ENCODE measurements around the gene CNOT1.

The CNOT1 gene

DNA sequence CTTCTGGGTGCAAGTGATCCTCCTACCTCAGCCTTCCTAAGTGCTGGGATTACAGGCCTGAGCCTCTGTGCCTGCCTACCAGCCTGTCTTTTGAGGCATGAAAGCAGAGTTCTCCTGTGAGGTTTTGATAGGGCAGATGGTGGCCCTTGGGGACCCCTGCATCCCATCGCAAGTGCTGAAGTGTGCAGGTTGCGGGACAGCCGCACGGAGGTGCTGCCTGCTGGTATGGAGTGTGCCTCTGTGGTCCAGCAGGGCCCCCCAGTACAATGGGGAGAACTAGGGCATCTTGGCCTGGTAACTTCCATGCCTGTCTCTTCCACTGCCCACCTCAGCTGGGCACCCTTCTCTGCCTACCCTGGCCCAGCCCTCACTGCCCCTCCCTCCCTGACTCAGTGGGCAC, 139.6 kb downstream of the CNOT1 start:
- no peaks in the 10 kb centered on the region for H4K20me1 ChIP-seq
- peaks cover 51% of the 10 kb centered on the region for H3K4me1 ChIP-seq
- no peak for TF ChIP-seq Cebpa-rat (IDR thresholded peaks at IDR 0.05)
- H3K27ac ChIP-seq: 0 out of 2 replicates have a peak overlapping the region, but pooled peaks have one; percentile 10
- H3K4me2 ChIP-seq: peak overlapping the region; percentile 40
- H3K9ac ChIP-seq: no peak overlapping the region
- H3K36me3 ChIP-seq: no peaks in the 10 kb centered on the region
- H3K4me3 ChIP-seq: no peak overlapping the region
- no peaks in the 10 kb centered on the region for H3K9me3 ChIP-seq
- H3K27me3 ChIP-seq: no peaks in the 10 kb centered on the region

DNA sequence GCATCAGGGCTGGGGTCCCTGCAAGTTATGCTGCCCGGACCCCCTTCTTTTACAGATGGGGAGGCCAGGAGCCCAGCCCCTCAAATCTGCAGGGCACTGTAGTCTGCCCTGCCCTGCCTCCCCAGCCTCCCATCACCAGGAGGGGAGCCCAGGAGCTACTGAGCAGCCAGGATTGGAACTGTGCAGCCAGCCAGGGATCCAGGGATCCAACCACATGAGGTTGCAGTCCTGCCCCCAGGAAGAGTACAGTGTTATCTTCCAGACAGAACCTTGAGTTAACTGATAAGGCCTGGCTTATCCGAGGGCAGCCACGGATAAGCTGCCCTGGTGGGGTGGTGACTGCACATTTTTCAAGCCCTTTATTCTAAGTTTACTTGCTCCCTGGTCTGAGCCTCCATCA, 141.1 kb downstream of the CNOT1 start:
- Histone ChIP-seq H3K27me3 (no peaks in the 10 kb centered on the region), H3K9ac (no peak overlapping the region), H3K4me1 (peaks cover 35% of the 10 kb centered on the region), H3K9me3 (no peaks in the 10 kb centered on the region), H3K27ac (no peak overlapping the region), H3K4me3 (no peak overlapping the region), H4K20me1 (no peaks in the 10 kb centered on the region), H3K36me3 (no peaks in the 10 kb centered on the region), H3K4me2 (no peak overlapping the region)
- TF ChIP-seq Cebpa-rat (IDR thresholded peaks at IDR 0.05): no peak

DNA sequence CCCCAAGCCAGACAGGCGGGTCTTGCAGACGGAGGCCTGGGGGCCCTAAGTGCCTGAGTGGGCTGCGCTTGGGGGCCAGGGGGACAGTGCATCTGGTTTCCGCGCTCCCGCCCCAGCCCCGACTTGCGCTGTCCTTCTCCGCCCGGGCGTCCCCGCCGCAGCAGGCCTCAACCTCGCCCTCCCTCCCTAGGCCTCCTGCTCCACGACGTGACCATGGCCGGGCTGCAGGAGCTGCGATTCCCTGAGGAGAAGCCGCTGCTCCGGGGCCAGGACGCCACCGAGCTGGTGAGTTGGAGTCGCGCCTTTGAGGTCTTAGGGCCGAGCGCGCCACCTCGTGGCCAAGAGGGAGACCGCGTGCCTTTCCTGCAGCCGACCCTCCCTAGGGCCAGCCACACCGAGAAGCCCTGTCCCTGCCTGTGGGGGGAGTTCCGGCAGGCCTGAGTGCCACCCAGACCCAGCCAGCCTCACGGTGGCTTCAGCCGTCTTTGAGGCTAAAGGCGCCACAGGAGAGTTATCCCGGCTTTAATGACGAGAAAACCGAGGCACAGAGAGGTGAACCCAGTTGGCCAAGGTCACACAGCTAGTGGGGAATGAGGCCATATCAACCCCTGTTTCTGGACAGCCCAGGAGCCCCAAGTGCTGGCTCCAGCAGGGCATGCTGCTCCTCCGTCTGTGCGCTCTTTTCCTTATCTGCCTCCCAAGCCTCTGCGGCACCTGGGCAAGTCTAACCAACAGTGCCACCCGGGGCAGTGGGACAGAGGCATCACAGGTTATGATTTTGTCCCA, 141.9 kb downstream of the CNOT1 start:
- no peak overlapping the region for H3K9ac ChIP-seq
- H3K36me3 ChIP-seq: no peaks in the 10 kb centered on the region
- no peak for TF ChIP-seq Cebpa-rat (IDR thresholded peaks at IDR 0.05)
- no peaks in the 10 kb centered on the region for H3K27me3 ChIP-seq
- no peaks in the 10 kb centered on the region for H4K20me1 ChIP-seq
- no peaks in the 10 kb centered on the region for H3K9me3 ChIP-seq
- H3K4me1 ChIP-seq: peaks cover 28% of the 10 kb centered on the region
- no peak overlapping the region for H3K27ac ChIP-seq
- peak overlapping the region; percentile 51 for H3K4me2 ChIP-seq
- no peak overlapping the region for H3K4me3 ChIP-seq

DNA sequence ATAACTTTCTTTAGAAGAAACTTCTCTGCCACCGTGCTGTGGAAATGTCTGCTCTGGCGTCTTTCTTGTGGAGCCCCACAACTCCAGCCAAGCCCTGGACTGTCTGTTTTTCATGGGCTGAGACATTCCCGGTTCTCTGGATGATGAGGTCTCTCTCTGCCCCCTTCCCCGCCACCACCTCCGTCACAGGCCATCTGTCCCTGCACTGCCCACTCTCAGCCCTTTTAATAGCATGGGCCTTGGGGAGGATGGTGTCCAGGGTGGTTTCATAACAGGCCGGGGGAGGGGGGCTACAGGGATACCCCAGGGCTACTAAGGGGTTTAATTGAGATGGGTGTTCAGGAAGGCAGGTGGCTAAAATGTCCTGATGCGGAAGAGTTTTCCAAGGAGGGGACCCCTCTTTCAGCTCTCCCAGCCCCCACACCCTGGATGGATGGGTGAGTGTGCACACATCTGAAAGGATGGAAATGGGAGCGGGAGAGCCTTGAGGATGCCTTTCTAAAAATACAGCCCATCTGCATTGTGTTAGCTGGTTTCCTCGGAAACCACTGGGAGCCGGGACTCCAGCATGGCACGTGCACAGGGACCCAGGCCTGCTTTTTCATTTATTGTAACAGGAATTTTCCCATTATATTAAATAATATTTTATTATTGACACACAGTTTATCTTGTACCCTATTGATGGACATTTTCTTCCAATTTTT, 144.3 kb downstream of the CNOT1 start:
- no peak for TF ChIP-seq Cebpa-rat (IDR thresholded peaks at IDR 0.05)
- no peak overlapping the region for H3K4me2 ChIP-seq
- peaks cover 25% of the 10 kb centered on the region for H3K4me1 ChIP-seq
- no peaks in the 10 kb centered on the region for H3K36me3 ChIP-seq
- H4K20me1 ChIP-seq: no peaks in the 10 kb centered on the region
- no peak overlapping the region for H3K4me3 ChIP-seq
- H3K27me3 ChIP-seq: no peaks in the 10 kb centered on the region
- no peak overlapping the region for H3K9ac ChIP-seq
- H3K27ac ChIP-seq: no peak overlapping the region
- no peaks in the 10 kb centered on the region for H3K9me3 ChIP-seq

DNA sequence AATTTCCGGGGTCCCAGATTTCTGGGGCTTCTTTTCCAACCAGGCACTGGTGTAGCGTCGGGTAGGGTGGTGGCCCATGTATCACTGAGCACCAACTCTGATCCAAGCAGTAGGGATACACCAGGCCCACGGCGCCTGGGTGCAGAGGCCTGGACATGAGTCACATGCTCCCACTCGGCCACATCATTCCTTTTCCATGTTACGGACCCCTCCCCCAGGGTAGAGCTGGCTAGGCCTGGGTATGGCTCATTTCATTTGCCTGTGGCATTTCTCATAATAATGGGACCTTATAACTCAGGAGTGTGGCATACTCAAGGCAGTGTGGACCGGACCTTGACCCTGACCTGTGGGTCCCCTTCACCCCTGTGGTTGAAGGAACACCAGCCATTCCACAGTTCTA, 147.7 kb downstream of the CNOT1 start:
- TF ChIP-seq Cebpa-rat (IDR thresholded peaks at IDR 0.05): no peak
- Histone ChIP-seq H3K4me2 (no peak overlapping the region), H4K20me1 (no peaks in the 10 kb centered on the region), H3K27ac (no peak overlapping the region), H3K4me1 (peaks cover 19% of the 10 kb centered on the region), H3K27me3 (no peaks in the 10 kb centered on the region), H3K36me3 (no peaks in the 10 kb centered on the region), H3K9ac (no peak overlapping the region), H3K9me3 (no peaks in the 10 kb centered on the region), H3K4me3 (no peak overlapping the region)

DNA sequence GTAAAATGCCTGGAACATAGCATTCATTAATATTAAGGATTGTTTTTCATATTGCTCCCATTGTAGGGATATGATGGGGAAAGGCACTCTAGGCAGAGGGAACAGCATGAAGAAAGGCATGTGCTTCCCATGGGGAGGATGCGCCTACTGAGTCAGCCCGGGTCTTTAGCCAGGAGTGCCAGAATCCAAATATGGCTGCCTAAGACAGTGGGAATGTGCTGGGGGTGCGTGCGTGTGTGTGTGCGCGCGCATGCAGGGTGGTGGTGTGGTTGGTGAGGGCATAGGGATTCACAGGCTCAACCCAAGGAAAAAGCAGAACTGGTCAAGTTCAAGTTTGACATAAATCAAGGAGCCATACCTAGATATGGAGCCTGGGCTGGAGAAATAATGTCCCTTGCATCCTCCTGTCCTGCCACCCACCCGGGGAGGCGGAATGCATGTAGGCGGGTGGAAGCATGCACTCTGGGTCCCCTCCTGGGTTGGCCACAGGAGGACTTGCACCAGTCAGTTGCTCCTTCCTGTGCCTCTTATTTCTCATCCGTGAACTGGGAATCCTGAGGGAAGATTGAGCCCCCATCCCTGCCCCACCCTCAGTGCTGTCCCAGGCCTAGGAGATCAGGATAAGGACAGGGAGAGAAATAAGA, 148.3 kb downstream of the CNOT1 start:
- no peaks in the 10 kb centered on the region for H4K20me1 ChIP-seq
- no peak overlapping the region for H3K27ac ChIP-seq

DNA sequence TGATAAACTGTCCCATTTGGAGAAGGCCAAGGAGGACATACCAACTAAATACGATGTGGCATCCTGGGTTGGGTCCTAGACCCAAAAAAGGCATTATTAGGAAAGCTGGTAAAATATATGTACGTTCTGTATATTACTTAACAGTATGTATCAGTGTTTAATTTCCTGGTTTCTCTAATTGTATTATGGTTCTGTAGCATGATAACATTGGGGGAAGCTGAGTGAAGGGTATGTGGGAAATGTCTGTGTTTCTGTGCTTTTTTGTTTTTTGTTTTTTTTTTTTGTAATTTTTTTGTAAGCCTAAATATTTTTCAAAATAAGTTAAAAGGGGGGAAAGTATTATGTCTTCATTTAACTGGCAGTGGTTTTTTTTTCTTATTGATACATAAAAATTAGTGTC, 151.2 kb downstream of the CNOT1 start:
- H3K9ac ChIP-seq: no peak overlapping the region
- peaks cover 19% of the 10 kb centered on the region for H3K4me1 ChIP-seq
- no peak overlapping the region for H3K27ac ChIP-seq
- H3K36me3 ChIP-seq: no peaks in the 10 kb centered on the region
- no peaks in the 10 kb centered on the region for H3K9me3 ChIP-seq
- no peak overlapping the region for H3K4me3 ChIP-seq
- TF ChIP-seq Cebpa-rat (IDR thresholded peaks at IDR 0.05): no peak
- H3K27me3 ChIP-seq: no peaks in the 10 kb centered on the region
- no peaks in the 10 kb centered on the region for H4K20me1 ChIP-seq
- no peak overlapping the region for H3K4me2 ChIP-seq

More for the DNA sequence above, 148.3 kb downstream of the CNOT1 start:
- Histone ChIP-seq H3K4me1 (peaks cover 19% of the 10 kb centered on the region), H3K4me3 (no peak overlapping the region), H3K9me3 (no peaks in the 10 kb centered on the region), H3K27me3 (no peaks in the 10 kb centered on the region), H3K4me2 (peak overlapping the region; percentile 59), H3K36me3 (no peaks in the 10 kb centered on the region), H3K9ac (no peak overlapping the region)
- no peak for TF ChIP-seq Cebpa-rat (IDR thresholded peaks at IDR 0.05)

DNA sequence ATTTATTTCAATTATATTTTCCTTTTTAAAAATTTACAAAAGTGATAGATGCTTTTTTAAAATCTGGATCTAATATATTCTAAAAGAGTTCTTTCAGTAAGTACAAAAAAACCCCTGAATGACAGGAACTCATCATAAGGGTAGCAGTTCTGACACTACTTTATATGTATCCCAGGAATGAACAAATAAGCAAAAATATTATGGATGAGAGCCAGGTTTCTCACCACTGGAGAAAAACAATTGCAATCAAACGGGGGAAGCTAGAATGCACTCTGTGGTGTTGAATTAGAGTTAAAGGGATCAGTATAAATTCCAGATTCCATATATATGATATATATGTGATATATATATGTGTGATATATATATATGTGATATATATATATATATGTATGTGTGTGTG, 152.8 kb downstream of the CNOT1 start:
- H3K4me1 ChIP-seq: peaks cover 27% of the 10 kb centered on the region
- no peaks in the 10 kb centered on the region for H3K36me3 ChIP-seq
- H3K9ac ChIP-seq: no peak overlapping the region
- H3K27ac ChIP-seq: no peak overlapping the region
- no peaks in the 10 kb centered on the region for H4K20me1 ChIP-seq
- no peak for TF ChIP-seq Cebpa-rat (IDR thresholded peaks at IDR 0.05)
- H3K27me3 ChIP-seq: no peaks in the 10 kb centered on the region
- no peak overlapping the region for H3K4me3 ChIP-seq
- no peaks in the 10 kb centered on the region for H3K9me3 ChIP-seq
- H3K4me2 ChIP-seq: no peak overlapping the region

DNA sequence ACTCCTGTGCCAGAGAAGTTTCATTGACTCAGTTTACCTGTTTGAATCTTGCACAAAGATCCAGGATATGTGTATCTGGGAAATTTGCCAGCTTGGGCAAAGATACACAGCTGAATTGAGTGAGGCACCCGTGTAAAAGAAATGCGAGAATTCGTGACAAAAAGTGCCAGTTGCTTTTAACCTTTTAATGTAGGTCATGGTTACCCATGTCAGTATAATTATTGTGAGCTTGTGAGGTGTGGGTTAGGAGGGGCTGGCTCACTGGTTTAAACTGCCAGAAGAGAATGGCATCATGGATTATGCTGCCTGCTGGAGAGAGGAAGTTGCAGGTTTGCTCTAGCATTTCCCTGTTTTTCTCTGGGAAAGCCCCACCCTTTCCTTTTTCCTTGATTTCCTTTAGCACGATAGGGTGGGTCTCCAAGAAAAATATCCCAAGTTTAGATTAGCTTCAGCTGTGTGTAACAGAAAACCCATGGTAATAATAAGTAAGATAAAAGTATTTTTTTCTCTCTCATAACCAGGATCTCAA, 154.5 kb downstream of the CNOT1 start:
- H3K9ac ChIP-seq: no peak overlapping the region
- H3K27ac ChIP-seq: no peak overlapping the region
- peaks cover 25% of the 10 kb centered on the region for H3K4me1 ChIP-seq
- no peaks in the 10 kb centered on the region for H3K9me3 ChIP-seq
- no peak overlapping the region for H3K4me2 ChIP-seq
- no peaks in the 10 kb centered on the region for H3K27me3 ChIP-seq
- no peak overlapping the region for H3K4me3 ChIP-seq
- no peaks in the 10 kb centered on the region for H3K36me3 ChIP-seq
- no peaks in the 10 kb centered on the region for H4K20me1 ChIP-seq
- TF ChIP-seq Cebpa-rat (IDR thresholded peaks at IDR 0.05): no peak

DNA sequence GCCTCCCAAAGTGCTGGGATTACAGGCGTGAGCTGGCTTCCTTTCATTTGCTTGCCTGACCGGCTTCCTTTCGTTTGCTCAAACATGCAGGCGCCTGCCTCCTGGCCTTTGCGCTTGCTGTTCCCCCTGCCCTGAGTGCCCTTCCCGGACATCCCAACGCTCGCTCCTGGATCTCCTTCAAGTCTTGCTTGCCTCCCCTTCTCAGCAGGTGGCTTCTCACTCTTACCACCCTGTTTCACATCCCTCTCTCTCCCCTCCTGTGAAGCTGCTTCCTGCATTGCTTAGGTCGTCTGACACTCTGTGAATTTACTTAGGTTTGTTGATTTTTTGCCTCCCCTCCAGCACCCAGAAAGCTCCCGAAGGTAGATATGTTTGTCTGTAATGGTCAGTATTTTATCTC, 155.3 kb downstream of the CNOT1 start:
- Histone ChIP-seq H3K9ac (no peak overlapping the region), H3K4me1 (peaks cover 18% of the 10 kb centered on the region), H3K9me3 (no peaks in the 10 kb centered on the region), H3K4me3 (no peak overlapping the region), H3K27ac (no peak overlapping the region), H3K27me3 (no peaks in the 10 kb centered on the region), H3K36me3 (no peaks in the 10 kb centered on the region), H3K4me2 (no peak overlapping the region), H4K20me1 (no peaks in the 10 kb centered on the region)
- TF ChIP-seq Cebpa-rat (IDR thresholded peaks at IDR 0.05): no peak
